ENCODE measurements around the gene DGCR8.

DGCR8 gene

DNA sequence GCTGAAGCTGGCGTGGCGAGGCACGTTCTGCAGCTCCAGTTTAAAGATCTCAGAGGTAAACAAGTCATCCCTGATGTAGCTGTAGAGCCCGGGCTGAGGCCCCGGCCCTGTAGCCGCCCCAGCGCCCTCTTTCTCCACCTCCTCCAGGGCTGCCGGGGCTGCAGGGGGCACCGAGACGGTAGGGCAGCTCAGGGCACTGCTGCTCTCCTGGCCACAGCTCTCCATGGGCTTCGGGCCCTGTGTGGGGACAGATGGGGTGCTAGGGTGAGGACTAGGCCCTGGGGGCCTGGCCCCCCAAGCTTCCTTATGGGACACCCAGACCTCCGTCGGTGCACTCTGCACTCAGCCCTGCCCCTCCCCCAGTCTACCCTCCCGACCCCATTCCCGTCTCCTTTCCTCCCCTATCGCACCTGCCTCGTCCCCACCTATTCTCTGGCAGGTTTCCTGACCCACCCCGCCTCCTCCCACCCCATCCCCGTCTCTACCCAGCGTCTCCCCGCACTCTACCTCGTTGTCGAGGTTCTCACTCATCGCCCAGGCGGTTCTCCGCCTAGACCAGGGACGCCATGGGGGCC is 36.4 kb downstream of the DGCR8 start:
- peak; percentile 5 for ATAC-seq
- TF ChIP-seq ZNF565 (CRISPR knock-in tag; conservative IDR thresholded peaks at IDR 0.05; ENCODE audit: low read depth) = no peak
- no peak for TF ChIP-seq ZNF70 (CRISPR knock-in tag; IDR thresholded peaks at IDR 0.05)
- TF ChIP-seq, protein P1, sequence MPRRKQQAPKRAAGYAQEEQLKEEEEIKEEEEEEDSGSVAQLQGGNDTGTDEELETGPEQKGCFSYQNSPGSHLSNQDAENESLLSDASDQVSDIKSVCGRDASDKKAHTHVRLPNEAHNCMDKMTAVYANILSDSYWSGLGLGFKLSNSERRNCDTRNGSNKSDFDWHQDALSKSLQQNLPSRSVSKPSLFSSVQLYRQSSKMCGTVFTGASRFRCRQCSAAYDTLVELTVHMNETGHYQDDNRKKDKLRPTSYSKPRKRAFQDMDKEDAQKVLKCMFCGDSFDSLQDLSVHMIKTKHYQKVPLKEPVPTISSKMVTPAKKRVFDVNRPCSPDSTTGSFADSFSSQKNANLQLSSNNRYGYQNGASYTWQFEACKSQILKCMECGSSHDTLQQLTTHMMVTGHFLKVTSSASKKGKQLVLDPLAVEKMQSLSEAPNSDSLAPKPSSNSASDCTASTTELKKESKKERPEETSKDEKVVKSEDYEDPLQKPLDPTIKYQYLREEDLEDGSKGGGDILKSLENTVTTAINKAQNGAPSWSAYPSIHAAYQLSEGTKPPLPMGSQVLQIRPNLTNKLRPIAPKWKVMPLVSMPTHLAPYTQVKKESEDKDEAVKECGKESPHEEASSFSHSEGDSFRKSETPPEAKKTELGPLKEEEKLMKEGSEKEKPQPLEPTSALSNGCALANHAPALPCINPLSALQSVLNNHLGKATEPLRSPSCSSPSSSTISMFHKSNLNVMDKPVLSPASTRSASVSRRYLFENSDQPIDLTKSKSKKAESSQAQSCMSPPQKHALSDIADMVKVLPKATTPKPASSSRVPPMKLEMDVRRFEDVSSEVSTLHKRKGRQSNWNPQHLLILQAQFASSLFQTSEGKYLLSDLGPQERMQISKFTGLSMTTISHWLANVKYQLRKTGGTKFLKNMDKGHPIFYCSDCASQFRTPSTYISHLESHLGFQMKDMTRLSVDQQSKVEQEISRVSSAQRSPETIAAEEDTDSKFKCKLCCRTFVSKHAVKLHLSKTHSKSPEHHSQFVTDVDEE (CRISPR knock-in tag; IDR thresholded peaks at IDR 0.05) = no peak
- no peak for TF ChIP-seq PPARA (CRISPR knock-in tag; IDR thresholded peaks at IDR 0.05; ENCODE audit: borderline replicate concordance)
- TF ChIP-seq, protein P2, sequence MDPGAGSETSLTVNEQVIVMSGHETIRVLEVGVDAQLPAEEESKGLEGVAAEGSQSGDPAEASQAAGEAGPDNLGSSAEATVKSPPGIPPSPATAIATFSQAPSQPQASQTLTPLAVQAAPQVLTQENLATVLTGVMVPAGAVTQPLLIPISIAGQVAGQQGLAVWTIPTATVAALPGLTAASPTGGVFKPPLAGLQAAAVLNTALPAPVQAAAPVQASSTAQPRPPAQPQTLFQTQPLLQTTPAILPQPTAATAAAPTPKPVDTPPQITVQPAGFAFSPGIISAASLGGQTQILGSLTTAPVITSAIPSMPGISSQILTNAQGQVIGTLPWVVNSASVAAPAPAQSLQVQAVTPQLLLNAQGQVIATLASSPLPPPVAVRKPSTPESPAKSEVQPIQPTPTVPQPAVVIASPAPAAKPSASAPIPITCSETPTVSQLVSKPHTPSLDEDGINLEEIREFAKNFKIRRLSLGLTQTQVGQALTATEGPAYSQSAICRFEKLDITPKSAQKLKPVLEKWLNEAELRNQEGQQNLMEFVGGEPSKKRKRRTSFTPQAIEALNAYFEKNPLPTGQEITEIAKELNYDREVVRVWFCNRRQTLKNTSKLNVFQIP (CRISPR knock-in tag; IDR thresholded peaks at IDR 0.05; ENCODE audit: borderline replicate concordance, low read depth) = no peak
- no peak for TF ChIP-seq TCF4 (CRISPR knock-in tag; IDR thresholded peaks at IDR 0.05; ENCODE audit: borderline replicate concordance)
- TF ChIP-seq ISL1 (CRISPR knock-in tag; IDR thresholded peaks at IDR 0.05) = no peak
- no peak for TF ChIP-seq ARNTL (CRISPR knock-in tag; IDR thresholded peaks at IDR 0.05; ENCODE audit: borderline replicate concordance, low read depth)
- TF ChIP-seq, protein P3, sequence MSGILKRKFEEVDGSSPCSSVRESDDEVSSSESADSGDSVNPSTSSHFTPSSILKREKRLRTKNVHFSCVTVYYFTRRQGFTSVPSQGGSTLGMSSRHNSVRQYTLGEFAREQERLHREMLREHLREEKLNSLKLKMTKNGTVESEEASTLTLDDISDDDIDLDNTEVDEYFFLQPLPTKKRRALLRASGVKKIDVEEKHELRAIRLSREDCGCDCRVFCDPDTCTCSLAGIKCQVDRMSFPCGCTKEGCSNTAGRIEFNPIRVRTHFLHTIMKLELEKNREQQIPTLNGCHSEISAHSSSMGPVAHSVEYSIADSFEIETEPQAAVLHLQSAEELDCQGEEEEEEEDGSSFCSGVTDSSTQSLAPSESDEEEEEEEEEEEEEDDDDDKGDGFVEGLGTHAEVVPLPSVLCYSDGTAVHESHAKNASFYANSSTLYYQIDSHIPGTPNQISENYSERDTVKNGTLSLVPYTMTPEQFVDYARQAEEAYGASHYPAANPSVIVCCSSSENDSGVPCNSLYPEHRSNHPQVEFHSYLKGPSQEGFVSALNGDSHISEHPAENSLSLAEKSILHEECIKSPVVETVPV (CRISPR knock-in tag; IDR thresholded peaks at IDR 0.05) = no peak
- TF ChIP-seq, protein P4, sequence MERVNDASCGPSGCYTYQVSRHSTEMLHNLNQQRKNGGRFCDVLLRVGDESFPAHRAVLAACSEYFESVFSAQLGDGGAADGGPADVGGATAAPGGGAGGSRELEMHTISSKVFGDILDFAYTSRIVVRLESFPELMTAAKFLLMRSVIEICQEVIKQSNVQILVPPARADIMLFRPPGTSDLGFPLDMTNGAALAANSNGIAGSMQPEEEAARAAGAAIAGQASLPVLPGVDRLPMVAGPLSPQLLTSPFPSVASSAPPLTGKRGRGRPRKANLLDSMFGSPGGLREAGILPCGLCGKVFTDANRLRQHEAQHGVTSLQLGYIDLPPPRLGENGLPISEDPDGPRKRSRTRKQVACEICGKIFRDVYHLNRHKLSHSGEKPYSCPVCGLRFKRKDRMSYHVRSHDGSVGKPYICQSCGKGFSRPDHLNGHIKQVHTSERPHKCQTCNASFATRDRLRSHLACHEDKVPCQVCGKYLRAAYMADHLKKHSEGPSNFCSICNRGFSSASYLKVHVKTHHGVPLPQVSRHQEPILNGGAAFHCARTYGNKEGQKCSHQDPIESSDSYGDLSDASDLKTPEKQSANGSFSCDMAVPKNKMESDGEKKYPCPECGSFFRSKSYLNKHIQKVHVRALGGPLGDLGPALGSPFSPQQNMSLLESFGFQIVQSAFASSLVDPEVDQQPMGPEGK (CRISPR knock-in tag; IDR thresholded peaks at IDR 0.05; ENCODE audit: borderline replicate concordance) = no peak

DNA sequence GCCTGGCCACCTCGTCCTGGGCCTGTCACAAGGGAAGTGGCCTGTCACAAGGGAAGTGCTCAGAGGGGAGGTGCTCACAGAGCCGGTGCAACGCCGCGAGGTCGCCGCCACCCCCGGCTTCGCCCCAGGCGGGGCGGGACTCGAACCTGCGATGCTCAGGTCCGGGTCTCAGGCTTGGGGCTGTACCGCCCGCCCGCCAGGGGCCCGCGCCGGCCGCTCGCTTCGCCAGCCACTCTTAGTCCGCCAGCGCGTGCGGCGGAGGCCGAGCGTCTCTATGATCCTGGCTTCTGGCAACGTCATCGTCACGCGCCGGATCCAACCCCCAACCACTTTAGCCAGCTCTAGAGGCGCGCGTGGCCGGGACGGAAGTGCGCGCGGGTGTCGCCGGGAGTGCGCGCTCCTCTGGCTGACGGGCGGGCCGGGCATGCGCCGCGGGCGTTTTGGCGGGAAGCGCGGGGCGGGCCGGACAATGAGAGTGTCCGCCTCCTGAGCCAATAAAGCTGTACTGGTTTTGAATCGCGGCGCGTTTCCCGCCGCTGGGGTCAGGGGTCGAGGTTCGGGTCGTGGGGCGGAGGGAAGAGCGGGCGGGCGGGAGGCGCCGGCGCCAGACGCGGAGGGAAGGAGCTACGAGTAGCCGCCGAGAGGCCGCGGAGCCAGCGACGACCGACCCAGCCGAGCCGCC is 37.1 kb downstream of the DGCR8 start, which contains the start of gene TRMT2A:
Gene TRMT2A (minus strand): TSS at position 276 of the 682 bp plus-strand sequence. CDS start 320 bp downstream, outside the sequence.
- TF ChIP-seq, protein P1 (CRISPR knock-in tag; IDR thresholded peaks at IDR 0.05) = peak; percentile 65; the same call in 1 of the 2 replicates
- TF ChIP-seq ZFP3 (CRISPR knock-in tag; IDR thresholded peaks at IDR 0.05) = 0 out of 2 replicates have a peak, but pooled peaks have one; percentile 30
- TF ChIP-seq SNAI2 (CRISPR knock-in tag; IDR thresholded peaks at IDR 0.05) = no peak
- 0 out of 2 replicates have a peak, but pooled peaks have one; percentile 55 for TF ChIP-seq PPARA (CRISPR knock-in tag; IDR thresholded peaks at IDR 0.05; ENCODE audit: borderline replicate concordance)
- ATAC-seq = peak; percentile 83

DNA sequence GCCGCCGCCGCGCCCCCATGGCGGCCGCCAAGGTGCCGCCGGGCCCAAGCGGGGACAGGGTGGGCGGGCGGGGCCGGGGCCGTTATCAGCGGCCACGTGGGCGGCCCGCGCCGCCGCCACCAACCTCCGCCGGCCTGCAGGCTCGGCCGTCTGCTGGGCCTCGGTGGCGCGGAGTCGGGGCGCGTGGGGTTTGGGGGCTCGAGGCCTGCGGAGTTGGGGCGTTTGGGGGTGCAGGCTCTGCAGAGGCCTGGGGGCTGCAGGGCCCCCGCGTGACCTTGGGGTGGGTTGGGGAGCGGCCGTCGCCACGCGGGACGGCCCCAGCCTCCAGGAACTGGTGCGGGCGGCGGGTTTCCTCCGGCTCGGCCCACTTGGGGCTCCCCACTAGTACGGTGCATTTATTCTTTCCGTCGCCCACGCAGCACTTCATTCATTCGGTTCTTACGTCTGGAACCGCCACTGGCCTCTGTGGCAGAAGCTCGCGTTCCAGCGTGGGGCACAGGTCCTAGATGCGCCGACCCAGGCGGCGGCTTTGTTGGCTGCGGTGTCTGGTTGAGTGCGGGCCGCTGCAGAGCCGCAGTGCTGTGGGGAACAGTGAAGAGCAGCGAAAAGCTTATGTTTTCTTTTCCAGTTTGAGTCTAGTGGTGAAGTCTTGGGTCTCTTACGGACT is 37.7 kb downstream of the DGCR8 start:
- ATAC-seq = peak; percentile 9; the same call in 2 of the 3 replicates
- TF ChIP-seq, protein P2 (CRISPR knock-in tag; IDR thresholded peaks at IDR 0.05; ENCODE audit: borderline replicate concordance, low read depth) = no peak
- TF ChIP-seq SNAI2 (CRISPR knock-in tag; IDR thresholded peaks at IDR 0.05) (no peak), ISL1 (CRISPR knock-in tag; IDR thresholded peaks at IDR 0.05) (no peak), ZNF70 (CRISPR knock-in tag; IDR thresholded peaks at IDR 0.05) (no peak), ZFP30 (CRISPR knock-in tag; IDR thresholded peaks at IDR 0.05) (no peak)
- TF ChIP-seq, protein P4 (CRISPR knock-in tag; IDR thresholded peaks at IDR 0.05; ENCODE audit: borderline replicate concordance) = no peak

Data from SK-N-SH treated with all-trans-retinoic acid at 6 μM for 48 hours (cell line).